Tongue (tissue), 2 donors: ENCODE results near the gene FIGN. TPM values are rescaled to one million over a fixed set of nuclear protein-coding genes. Genes with fewer than 3 reads are reported as not detected.

Source experiments
- DNase-seq: peaks from one replicate; pipeline ENCODE4 v3.0.0-alpha.2; 2015
- total RNA-seq: library from RNA; depleted of rRNA; stranded (reverse); fragments of >200 nt; gene quantifications from one replicate; pipeline ENCODE4 v1.2.3, GENCODE V29; 2014

FIGN gene
- total RNA-seq, 1 donor from 2014 or later, result 1.9 TPM

GRCh38 chr2:163708265-163708664, 27.5 kb downstream of the FIGN start:
- no peak for DNase-seq

DNA sequence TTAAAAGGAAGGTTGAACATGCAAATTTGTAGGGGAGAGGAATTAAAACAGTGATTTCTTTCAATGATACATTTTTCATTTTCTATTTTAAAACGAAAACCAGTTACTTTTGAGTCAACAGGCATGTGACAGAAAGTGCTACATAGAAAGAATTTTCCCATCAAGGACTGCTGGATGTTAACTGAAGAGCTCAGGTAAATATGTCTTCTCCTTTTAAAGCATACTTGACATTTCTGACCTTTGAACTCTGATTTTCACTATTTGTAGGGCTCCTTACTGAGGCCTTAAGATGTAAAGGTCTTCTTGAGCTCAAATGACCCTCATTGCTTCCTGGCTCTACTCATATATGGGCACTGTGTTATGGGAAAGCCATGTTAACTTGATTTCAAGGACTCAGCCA, 32.4 kb downstream of the FIGN start:
- no peak for DNase-seq

DNA sequence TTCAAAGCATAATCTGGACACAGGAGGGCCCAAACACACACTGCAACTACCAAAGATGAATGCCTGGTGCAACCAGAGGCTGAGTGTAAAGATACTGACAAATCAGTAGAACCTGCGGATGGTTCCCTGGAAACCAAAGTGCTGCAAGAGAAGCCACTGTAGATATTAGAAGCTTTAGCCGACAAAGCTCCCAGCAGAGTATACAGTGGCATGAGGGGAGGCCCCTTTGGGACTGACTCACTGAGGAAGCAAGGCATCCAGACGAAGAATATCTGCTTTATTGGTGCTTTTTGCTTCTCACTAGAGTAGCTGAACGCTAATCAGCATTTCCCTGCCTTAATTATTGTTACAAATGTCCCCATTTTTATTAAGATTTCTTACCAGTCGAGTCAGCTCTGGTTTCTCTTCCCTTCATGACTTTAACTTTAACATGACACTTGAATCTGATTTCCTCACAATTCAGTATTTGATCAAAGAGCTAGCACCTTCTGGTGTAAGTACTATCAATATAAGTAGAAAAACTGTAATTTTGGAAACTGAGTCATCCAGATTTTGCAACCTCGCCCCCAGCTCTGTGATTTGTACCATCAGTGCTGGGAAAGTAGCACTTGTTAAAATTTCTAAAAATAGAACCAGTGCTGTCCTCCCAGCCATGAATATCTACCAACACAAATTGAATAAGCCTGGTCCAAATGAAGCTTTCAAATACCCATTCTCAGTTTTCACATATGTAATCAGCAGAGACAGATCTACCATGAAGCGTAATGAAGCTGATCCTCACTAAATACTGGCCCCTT, 34.2 kb downstream of the FIGN start:
- no peak for DNase-seq

- DNase-seq, result no peak
Measured at GRCh38 chr2:163698857-163699256, 37.0 kb downstream of the FIGN start.

GRCh38 chr2:163697846-163698637, 37.8 kb downstream of the FIGN start:
- DNase-seq, result no peak

DNA sequence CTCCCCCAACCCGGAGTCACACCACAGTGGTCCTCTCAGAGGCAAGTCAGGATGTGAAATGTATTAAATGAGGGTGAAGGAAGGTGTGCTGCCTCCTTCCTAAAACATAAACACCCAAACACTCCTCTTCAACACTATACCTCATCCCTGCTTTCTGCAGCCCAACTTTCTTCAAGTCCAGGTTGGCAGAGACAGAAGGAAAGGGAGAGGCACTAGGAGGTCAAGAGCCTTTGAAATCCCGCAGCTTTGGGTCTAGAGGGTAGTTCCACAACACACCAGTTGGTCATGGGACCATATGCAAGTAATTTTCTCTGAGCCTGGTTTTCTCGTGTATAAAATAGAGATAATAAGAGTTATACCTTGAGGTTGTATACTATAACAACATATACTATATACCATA, 38.4 kb downstream of the FIGN start:
- no peak for DNase-seq

DNA sequence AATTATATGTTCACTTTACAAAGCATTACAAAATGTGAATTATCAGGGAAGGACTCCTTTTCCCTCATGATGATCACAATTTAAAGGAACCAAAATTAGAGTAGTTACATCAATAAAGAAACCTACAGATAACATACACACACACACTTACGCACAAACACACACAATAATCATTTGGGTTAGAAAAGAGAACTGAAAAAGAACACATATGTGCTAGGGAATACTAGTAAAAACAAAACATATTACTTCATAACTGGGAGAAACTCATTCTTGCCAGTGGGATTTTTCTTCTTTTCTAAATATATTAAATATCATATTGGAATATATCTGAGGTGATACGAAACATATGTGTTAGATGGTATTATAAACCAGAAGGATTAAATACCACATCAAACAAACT, 42.3 kb downstream of the FIGN start:
- DNase-seq, result no peak

DNA sequence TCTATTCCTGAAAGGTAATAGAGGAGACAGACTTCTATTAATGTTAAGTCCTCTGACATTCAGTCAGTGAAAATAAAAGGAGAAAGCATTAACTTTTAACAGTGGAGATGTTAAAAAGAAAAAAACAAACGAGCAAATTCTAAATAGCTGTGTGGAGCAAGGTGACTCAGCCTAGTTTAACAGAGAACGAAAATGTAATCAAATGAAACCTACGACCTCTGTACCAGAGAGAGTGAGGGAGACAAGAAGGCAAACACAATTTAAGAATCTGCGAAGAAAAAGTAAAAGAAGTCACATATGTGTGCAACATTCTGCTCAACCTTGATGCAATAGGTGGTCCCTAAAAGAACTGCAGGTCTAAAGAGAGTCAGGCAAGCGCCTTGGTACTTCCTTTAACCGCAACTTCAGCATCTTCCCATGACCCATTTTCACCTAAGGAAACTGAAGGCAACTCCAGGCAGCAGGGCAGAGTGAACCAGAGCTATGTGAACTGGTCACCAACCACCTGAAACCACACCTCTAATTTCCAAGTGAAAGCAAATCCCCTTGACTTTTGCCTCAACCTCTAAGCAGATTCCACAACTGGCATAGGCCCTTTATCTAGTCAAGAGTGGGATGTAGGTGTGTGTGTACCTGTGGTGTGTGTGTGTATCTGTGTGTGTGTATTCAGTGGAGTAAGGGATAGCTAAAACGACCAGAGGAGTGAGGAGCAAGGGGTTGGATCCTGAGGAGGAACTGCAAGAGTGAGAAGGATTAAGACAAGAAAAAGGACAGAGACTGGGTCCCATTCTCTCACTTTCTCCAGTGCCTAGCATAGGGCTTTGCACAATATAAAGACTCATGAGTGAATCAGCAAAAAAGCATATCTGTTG, 43.0 kb downstream of the FIGN start:
- DNase-seq, result no peak

DNA sequence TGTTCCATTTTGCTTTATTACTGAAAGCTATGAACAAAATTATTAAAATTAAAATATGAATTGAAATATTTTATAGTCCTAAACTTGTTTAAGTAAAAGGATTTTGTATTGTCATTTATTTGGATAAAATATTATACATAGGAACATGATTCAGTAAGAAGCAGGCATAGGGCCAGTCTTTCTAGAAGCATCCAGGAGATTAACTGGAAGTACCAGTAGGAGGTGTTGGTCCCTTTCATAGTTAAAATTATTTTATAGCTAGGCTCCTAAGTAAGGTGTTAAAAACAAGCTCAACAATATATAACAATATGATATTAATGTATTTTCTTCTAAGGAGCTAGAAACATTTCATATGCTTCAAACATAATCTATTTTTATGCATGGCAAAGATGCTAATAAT, 43.7 kb downstream of the FIGN start:
- no peak for DNase-seq

DNA sequence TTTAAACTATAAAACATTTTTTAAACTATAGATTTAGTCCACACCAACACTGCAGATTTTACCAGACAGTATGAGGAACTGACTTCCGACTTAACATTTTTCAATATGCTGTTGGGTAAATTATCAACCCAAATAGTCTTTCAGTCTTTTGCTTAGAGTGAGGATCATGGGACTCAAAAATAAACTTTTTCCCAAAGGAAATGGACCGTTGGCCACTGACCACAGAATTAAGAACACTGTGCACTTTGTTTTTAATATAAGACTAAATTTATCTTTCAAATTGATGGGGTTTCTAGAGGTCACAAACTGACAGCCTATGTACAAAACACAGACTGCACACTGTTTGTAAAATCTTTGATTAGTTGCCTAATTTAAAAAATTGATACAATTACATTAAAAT, 44.9 kb downstream of the FIGN start:
- DNase-seq, result no peak

DNA sequence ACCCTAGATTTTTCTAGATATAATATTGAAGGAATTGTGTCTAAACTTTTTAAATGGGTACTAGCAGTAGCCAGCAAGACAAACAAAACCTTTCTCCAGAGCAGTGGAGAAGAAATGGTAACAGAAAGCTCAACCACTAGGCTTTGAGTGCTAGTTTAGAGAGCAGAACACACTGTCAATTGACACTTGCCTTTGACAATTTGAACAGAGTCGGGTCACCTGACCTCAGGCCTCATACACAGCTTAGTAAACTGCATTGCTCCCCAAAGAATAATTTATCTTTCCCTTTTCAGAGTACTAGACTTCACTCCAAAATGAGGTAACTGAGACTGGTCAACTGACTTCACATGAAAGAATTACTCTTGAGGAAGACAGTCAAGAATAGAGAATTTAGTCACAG, 48.6 kb downstream of the FIGN start:
- DNase-seq, result no peak

DNA sequence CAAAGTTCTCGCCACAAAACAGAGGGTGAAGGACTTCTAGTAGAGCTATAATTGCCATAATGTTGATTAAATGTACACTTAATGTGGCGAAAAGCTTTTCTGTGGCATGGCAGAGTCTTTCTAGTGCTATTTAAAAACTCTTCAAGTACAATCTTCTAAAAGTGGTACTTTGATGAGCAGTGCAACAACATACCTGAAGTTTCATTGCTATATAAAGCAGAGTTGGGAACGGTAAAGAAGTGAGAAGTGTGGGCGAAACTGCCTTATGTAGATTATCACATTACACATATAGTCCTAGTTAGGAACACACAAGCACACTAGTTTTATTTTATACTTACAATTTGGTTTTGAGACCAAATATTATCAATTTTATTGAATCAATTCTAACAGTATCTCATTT, 49.5 kb downstream of the FIGN start:
- DNase-seq, result no peak

DNA sequence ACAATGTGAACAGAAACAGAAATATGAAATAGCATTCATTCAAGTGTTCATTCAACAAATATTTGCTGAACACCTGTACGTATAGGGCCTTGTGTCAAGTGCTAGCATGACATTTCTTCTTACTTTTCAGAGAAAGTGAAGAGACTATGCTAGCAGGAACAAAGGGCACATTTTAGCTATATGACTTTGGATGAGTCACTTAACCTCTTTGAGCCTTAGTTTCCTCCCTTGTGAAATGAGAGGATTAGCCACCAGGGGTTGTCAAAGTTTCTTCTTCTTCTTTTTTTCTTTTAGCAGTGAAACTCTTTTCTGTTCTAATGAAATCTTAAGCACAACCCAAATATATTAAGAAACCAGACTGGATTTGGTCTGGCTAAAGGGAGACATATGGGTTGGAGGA, 53.1 kb downstream of the FIGN start:
- no peak for DNase-seq

DNA sequence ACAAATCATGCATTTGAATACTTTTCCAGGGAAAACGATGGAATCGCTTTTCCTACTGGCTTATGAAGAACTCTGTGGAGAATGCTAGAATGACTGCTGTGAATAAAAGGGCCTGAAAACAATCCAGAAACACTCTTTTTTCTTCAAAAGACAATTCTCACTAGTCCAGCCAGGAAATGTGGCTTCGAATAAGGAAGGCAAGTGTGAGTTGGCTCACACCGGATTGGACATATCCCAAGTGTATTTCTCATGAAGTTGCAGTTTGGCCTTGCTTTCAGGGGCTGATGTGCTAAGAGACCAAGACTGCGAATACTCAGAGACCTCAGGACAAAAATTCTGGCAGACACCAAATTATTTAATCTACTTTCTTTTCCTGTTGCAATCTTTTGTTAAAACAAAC, 54.1 kb downstream of the FIGN start:
- peak; percentile 63 for DNase-seq

DNA sequence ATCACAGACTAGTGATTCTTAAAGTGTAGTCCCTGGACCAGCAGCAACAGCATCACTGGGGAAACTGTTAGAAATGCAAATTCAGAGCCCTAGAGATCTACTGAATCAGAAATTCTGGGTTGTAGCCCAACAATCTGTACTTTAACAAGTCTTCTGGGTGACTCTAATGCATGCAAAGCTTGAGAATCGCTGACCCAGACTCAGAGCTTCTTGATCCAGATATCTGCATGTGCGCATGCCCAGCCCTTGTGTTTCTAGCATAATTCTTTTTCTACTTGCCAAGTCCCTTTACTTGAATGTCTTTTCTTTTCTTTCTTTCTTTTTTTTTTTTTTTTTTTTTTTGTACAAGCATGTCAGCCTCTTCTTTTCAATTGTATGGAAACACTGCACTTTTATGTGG, 60.4 kb downstream of the FIGN start:
- DNase-seq, result no peak

GRCh38 chr2:163673522-163673921, 62.3 kb downstream of the FIGN start:
- DNase-seq, result no peak

DNA sequence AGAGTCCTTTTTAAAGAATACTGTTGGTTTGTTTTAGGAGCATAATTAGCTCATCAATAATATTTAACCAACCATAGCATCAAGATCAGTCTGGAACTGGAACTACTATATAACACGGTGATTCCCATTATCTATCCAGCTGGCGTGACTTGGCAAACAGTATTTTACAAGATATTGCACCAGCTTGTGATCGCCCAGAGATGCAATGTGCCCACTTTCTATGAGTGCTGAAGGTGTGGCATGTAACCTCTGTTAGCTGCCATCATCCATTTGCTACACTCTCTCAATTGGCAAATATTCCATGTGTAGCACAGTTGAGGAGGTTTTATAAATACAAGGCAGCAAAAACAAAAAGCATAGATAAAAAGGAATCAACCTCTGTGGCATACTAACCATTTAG, 64.9 kb downstream of the FIGN start:
- no peak for DNase-seq

- DNase-seq, result no peak
Measured at GRCh38 chr2:163669506-163669905, 66.3 kb downstream of the FIGN start.

GRCh38 chr2:163667064-163667887, 68.5 kb downstream of the FIGN start:
- no peak for DNase-seq

DNA sequence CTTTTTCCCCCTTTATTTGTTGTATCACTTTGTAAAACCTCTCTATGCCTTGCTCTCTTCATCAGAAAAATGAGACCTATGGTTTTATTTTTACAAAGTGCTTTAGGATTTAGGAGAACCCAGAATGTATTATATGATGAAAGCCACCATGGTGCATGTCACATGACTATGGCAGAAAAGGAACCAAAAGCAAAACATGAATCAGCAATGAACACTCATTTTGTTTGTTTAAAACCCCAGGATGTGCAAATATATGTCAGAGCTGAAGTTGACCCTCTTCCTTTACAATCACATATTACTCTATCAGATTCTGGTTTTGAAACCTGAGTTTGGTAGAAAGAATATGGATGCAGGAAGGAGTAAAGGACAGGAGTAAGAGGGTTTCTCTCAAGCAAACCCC, 70.0 kb downstream of the FIGN start:
- DNase-seq, result no peak

- DNase-seq, result no peak
Measured at GRCh38 chr2:163665051-163665450, 70.8 kb downstream of the FIGN start.

DNA sequence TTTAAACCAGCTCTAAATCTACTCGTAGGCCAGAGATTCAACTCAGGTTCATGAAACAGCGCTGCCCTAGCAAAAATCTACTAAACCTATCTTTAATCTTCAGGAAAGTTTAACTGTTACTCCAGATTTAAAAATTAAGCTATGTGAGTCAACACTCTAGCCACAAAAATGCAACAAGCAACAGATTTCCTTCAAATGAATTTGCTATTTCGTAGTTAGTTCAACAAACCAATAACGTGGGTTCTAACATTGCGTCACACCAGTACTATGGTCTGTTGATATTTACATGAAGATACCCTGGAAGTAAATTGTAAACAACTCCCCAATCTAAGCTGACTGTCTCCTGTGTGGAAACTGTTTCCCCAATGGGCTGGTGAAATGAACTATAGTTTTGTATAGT, 71.2 kb downstream of the FIGN start:
- DNase-seq, result no peak
